NCI-H2107 treated with DMSO at 0.1 percent for 48 hours (cell line): ENCODE data around the gene APBA3.
A peak's percentile ranks its signal among the peaks of the same experiment; 100 is the strongest.

Experiments
- DNase-seq: peaks from one replicate; lab custom pipeline; 2025; ENCODE audit not compliant: unreplicated experiment; lab: John Stamatoyannopoulos, UW

APBA3 gene, protein sequence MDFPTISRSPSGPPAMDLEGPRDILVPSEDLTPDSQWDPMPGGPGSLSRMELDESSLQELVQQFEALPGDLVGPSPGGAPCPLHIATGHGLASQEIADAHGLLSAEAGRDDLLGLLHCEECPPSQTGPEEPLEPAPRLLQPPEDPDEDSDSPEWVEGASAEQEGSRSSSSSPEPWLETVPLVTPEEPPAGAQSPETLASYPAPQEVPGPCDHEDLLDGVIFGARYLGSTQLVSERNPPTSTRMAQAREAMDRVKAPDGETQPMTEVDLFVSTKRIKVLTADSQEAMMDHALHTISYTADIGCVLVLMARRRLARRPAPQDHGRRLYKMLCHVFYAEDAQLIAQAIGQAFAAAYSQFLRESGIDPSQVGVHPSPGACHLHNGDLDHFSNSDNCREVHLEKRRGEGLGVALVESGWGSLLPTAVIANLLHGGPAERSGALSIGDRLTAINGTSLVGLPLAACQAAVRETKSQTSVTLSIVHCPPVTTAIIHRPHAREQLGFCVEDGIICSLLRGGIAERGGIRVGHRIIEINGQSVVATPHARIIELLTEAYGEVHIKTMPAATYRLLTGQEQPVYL

DNA sequence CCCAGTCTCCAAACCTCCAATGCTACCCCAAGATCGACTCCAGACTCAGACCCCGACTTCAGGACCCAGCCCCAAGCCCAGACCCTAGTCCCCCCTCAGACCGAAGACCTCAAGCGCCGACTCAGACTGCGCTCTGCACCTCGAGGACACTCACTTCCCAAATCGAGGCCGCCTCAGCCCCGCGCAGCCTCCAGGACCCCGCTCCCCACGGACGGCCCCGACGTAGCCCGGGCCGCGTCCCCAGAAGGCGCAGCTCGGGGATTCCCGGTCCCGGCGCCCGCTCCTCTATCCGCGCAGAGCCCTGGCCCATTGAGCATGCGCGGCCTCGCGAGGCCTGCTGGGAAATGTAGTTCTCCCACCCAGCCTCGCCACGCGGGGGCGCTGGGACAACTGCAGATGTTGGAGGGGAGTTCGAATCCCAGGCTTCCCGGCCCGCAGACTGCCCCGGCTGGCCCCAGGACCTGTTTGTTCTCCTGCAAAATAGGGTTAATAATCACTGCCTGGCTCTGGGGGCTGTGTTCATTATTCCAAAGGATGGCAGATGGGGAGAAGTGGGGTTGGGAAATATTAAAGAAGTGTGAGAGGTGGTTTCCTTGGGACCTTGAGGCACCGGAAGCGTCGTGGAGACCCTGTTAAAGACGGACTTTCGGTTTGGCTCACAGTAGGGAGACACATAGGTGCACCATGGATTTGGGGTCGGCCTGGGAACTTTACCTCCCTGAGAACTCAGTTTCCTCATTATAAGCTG lies at the start of gene APBA3:
Gene APBA3, minus strand, starts transcription at position 311 of the 748 bp plus-strand sequence. CDS start 1,428 bp downstream, outside the sequence.
- DNase-seq = peak; percentile 48

DNA sequence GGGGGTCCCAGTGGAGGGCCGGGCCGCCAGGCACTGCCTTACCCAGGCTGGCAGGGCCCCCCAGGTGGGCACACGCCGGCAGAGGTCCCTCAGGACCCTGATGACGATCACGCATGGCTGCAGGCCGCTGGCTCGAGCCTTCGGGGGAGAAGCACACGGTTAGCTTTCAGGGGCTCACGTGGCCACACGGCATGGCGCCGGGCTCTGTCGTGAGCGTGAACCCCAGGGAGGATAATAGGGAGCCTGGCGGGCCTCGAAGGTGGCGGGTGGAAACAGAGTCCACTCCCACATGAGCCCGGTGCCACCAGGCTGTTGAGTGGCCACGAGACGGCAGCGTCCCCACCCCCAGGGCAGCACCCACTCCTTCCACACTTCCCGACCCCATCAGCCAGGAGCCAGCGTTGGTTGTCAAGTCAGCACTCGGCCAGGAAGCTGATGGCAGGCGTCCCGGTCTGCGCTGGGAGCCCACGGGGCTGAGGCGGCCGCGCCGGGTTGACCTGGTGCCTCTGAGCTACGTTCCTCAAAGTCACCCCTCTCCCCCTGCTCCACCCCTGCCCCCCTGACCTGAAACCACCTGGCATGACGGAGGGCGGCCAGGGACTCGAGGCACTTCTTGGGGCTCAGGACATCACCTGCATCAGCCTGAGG lies 49.3 kb upstream of the APBA3 start:
- DNase-seq = no peak

DNA sequence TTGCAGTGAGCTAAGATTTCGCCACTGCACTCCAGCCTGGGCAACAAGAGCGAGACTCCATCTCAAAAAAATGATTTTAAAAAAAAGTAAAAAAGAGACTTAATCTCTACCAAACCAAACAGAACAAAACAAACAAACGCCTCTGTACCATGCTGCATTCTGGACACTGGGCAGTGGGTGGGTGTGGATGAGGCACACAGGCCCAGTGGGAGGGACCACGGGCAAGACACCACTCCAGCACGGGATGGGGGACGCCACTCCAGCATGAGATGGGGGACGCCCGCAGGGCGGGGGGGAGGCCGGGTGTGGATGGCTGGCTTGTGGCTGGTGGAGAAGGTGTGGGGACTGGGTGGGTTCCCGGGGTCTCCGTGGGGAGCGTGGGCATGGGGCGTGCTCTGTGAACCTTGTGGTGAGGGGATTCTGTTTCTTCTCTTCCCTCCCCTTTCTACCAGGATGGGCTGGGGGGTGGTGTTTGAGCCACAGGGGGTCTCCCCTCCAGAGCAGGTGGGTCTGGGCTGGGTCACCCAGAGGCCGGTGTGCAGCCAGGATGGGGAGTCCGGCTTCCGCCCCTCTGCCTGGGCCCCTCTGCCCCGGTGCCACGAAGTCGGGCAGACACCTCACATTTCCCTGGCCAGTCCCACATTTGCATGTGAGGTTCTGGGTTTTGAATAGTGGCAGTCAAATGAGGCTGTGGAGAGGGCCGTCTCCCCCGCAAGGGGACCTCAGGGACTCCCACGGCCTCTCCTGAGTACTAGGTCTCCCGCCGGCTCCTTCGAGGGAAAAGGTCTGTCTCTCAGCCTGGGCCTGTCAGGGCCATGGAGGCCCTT lies 48.6 kb upstream of the APBA3 start:
- no peak for DNase-seq

DNA sequence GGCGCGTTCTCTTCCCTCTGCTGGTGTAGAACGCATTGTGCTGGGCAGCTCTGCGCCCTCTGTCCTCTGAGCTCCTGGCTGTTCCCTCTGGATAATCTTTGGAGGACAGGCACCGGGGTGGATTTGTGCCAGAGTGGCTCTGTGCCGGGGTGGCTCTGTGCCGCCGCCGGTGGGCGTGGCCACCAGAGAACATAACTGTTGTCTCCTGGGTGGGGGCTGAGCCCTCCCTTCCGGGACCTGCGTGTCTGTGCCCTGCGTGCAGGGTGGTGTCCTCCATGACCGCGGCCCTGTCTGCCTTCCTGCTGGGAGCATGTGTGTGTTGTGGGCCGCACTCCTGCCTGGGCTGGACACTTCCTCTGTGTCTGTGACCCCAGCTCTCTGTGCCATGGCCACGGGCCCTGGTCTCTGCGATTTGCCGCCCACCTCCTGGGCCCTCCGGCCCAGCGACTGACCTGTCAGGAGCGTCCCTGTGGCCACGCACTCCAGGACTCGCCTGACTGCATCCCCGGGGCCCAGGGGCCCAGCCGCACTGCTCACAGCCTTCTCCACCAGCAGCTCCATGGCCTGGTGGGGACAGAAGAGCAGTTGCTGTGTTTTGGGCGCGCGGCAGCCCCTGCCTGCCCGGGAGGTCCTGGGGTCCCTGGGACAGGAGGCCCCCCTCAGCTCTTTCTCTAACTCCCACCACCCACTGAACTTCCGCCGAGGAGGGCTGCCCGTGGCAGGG lies 47.1 kb upstream of the APBA3 start:
- DNase-seq = no peak

DNA sequence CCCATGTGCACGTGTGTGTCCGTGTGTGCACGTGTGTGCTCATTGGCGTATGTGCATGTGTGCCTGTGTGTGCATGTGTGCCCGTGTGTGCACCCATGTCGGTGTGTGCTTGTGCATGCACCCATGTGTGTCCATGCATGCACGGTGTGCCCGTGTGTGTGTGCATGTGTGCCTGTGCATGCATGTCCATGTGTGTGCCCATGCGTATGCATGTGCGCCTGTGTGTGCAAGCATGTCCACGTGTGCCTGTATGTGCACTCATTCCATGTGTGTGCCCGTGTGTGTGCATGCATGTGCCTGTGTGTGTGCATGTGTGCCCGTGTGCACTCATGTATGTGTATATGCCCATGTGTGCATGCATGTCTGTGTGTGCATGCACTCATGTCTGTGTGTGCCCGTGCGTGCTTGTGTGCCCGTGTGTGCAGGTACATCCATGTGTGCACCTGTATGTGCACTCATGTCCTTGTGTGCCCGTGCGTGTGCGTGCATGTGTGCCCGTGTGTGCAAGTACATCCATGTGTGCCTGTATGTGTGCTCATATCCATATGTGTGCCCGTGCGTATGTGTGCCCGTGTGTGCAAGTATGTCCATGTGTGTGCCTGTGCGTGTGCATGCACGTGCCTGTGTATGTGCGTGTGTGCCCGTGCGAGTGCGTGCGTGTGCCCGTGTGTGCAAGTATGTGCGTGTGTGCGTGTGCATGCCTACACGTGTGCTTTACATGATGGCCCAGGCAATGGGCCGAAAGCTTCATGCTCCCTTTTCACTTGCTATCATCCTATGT lies 46.3 kb upstream of the APBA3 start:
- DNase-seq = no peak

DNA sequence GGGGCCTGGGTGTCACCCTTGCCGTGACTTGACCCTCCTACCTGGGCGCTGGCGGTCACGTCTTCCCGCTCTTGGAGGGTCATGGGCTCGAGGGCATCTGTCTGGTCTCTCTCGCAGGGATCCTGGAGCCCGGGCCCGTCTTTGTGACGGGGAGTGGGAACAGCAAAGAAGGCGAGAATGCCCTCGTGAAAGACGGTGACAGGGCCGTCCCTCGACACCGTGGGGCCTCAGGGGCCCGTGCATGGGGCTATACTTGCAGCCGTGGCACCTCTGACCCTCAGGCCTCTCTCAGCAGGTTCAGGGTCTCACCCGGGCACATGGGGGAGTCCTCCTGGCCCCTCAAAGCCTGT lies 45.6 kb upstream of the APBA3 start:
- no peak for DNase-seq

DNA sequence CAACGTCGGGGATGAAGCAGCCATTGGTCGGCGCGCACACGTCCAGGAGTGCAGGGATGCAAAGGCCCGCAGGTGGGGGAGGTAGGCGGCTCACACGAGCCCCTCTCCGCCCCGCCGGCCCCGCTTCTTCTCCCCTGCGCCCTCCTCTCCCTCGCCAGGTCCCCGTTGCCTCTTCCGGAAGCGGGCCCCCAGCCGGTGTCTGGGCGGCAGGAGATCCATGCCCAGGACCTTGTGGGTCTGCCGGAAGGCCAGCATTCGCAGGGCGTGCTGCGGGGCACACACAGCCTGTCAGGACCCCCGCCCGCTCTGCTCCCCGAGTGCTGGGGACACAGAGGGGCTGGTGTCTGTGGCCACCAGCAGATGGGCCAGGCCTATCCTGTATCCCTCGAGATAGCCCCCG lies 44.4 kb upstream of the APBA3 start:
- no peak for DNase-seq

DNA sequence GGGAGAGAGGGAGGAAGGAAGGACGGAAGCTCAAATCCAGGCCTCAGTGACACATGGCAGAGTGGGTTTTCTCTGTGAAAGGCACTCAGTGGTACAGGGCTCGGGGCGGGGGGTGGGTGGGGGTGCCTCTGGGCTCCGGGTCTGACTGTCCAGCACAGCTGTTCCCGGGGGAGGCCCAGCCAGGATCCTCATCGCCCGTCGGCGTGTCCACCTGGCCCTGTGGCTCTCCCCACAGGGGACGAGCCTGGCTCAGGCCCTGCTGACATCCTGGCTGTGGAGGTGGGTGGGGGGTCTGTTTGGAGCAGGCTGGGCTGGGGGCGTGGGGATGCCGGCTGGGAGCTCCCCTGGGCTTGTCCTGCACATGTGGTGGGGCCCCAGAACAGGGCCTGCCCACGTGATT lies 42.9 kb upstream of the APBA3 start:
- no peak for DNase-seq

DNA sequence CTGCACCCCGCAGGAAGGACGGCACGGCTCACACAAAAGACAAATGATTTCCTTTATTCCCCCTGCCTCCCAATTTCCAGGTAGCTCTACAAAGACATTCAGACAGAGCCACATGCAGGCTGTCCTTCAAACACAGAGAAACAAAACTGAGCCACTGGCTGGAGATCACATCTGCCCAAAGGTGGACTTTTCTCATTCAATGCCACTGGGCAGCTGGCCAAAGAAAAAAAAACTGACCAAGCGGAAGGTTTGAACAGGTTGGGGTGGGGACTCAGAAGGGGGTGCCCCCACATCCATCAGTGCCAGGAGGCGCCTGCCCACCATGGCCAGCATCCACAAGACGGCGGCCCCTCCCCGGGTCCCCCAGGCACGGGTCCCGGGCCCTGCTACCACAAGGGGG lies 42.5 kb upstream of the APBA3 start:
- no peak for DNase-seq

DNA sequence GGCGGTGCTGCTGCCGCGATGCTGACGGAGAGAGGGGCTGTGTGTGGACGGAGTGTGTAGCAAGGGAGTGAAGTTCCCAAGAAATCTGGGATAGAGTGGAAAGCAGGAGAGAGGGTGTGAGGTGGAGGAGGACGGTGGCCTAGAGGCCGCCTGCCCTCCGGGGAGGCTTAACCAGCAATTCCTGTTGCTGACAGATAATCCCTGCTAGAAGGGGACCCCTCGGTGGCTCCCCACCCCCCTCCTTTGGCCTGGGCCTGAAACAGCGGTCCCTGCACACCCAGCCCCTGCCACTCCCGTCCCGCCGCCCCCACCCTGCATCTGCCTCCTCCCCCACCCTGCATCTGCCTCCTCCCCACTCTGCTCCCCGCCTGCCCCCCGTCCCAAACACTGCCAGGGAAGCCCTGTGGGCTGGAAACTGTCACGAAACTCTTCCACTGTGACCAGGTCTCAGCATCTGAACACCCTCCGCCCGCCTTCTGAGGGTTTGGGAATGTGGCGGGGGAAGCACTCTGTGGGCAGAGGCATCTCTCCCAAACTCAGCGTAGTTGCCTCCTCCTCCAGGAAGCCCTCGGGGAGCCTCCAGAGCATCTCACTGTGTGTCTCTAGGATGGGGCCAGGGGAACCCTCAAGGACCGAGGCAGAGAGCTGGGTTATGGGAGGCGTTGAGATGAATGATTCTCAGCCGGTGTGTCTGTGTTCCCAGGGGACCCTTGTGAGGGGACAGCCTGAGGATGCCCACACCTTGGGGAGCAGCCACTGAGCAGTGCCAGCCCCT lies 41.8 kb upstream of the APBA3 start:
- DNase-seq = no peak

DNA sequence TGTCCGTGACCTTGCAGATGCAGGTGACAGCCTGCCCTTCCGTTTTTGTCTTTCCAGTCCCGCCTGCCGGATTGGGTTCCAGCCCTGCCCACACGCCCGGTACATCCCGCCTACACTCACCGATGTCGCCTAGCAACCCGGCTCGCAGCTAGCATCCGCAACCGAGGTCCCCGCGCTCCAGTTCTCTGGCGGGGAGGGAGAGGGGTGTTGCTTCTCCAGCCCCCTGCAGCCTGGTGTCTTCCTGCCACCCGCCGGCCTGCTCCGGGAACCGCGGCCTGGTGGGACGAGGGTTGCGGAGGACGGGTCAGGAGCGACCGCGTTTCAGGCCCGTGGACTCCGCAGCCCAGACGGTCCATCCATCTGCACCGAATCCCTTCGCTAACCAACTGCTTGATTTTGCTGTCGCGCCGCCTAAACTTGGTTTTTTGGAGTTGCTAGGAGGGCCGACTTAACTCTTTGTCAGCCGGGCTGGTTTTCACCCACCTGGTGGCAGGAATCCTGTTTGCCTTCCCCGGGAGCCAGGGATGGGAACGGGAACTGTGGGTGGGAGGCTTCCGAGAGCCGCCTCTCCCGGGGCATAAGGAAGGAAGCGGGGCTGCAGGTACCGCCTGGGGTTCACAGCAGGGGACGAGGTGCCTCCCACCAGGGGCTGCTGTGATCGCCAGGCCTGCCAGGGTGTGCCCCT lies 40.1 kb upstream of the APBA3 start:
- DNase-seq = peak; percentile 18

DNA sequence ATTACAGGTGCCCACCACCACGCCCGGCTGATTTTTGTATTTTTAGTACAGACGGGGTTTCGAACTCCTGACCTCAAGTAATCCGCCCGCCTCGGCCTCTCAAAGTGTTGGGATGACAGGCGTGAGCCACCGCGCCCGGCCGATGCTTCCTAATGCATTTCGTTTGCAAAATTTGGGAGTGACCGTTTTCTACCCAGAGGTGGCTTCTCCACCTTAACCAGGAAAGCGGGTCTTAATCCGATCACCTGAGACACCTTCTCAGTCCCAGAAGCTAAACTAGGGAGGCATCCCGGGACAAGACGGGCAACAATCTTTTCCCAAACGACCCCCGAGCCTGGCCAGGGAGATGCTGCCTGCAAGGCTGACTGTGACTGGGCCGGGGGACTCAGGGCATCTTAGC lies 39.5 kb upstream of the APBA3 start:
- no peak for DNase-seq

DNA sequence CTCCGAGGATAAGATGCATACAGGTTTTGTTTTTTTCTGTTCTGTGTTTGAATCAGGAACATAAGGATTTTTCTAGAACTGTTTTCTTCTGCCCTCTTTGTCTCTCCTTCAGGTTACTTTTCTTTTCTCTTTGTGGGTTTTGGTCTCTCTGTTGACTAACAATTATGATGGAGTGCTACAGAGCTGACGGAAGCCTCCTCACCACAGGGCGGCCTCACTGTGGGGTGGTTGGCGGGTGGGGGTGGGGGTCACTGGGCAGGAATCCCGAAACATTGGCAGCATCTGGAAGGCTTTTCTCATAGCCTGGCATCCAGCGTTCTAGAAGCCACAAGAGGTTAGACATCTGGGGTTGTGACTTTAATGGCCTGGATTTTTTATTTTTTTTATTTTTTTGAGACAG lies 36.6 kb upstream of the APBA3 start:
- DNase-seq = no peak

DNA sequence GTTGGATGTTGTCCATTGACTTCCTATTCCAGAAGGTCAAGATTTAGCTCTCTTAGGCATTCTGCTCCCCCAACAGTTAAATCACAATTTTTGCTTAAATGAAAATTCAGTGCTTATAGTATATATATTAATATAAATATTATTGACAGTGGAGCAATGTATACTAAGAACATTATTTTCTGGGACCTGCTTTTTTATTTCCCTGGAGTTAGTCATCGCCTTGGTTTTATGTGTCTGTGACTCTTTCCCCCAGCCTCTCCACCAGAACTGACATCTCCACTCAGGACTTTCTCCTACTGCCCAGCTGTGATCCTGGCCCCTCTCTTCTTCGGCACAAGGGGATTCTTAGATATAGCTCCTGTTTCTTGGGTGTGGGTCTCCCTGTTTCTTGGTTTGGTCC lies 34.9 kb upstream of the APBA3 start:
- no peak for DNase-seq

DNA sequence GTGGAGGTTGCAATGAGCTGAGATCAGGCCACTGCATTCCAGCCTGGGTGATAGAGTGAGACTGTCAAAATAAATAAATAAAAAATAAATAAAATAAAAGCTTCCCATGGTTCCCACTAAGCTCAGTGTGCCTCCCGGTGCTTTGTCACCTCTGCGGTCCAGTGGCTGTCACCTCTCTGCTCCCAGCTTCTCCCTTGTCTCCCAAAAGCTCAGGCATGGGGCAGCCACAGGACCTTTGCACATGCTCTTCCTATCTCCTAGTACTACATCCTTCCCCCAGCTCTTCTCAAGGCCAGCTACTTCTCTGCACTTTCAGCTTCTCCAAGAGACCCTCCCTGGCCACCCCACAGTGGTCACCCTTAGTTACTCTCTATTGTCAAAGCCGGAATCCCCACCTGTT lies 32.3 kb upstream of the APBA3 start:
- no peak for DNase-seq

DNA sequence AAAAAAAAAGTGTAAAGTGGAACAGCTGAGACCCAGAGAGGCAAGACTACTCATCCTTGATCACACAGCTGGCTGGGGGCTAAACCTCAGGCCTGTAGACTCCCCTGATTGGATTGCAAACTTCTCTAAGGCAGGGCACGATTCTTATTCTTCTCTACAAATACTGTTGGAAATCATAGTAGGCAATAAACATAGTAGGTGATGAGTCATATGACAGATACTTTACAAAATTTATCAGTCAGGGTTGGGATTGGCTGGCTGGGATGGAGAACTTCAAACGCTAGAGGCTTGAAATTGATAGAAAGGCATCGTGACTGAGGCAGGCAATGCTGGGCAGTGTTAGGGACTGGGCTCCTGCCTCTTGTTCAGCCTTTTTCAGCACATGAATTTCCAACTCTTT lies 30.6 kb upstream of the APBA3 start:
- no peak for DNase-seq

DNA sequence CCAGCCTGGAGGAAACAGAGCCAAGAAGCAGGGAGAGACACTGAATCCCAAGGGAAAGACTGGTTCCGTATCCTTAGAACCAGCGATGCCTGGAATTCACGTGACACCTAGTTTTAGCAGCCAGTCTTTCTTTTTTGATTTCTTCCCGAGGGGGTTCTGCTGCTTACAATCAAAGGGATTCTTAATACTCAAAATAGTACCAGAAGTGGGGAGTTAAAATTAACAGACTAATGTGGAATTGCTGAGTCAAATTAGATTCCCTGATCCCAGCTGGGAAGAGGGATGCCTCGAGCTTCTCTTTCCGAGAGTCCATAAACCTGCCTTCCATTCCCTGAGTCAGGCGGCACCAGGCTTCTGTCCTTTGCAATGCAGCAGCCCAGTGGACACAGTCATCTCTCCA lies 29.4 kb upstream of the APBA3 start:
- DNase-seq = no peak

DNA sequence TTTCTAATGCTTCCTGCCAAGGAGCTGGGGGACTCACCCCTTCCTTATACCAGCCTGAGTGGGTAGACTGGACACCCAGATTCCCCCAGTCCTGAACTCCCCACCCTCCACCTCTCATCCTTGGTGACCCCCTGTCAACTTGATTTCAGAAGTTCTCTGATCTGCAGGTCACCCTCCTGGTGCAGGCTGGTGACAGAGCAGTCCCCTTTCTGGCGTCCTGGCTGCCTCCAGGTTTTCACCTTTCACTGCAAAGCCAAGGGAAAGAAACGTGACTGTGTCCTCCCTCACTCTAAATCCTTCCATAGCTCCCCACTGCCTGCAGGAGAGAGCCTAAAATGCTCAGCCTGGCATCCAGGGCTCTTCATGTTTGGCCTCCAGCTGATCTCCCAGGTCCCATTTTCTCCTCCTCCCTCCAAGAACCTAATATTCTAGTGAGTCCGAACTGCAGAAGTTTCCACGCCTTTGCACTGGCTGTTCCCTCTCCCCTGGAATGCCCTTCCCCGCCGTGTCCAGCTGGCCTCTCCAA lies 28.8 kb upstream of the APBA3 start:
- DNase-seq = no peak
